ENCODE measurements around the gene ZNF462. TPM values are rescaled to one million over a fixed set of nuclear protein-coding genes. Genes with fewer than 3 reads are reported as not detected.

Gene ZNF462
- total RNA-seq, 1 experiment from 2014 or later: 164 TPM

DNA sequence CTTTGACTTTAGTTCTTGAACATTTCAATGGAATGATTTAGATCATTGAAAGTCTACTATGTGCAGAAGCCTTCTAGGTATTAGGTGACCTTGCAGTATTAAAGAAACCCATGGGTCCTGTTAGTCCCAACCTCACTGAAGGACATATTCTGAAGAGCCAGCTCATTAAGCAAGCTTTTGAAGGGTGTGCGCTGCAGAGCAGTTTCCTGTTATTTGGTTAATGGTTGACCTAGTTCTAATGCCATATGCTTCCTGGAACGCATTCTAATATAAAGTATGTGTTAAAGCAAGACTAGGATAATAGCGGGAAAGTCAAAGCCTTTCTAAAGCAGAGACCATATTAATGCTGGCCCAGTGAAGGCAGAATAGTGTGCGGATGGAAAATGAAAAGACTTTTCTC lies 20.1 kb downstream of the ZNF462 start:
- Histone ChIP-seq H2BK20ac (ENCODE audit: low read depth, low read length, poor library complexity, severe bottlenecking) (no peak overlapping the region), H2BK5ac (ENCODE audit: insufficient read length, low read length) (no peak overlapping the region), H4K5ac (ENCODE audit: insufficient read length, low read depth, low read length) (no peak overlapping the region), H3K27ac (ENCODE audit: insufficient read length, low read depth, low read length) (no peak overlapping the region), H3K18ac (ENCODE audit: insufficient read length, low read depth, low read length) (no peak overlapping the region), H2BK120ac (ENCODE audit: low read depth, low read length, poor library complexity, severe bottlenecking) (no peak overlapping the region), H3T11ph (ENCODE audit: low read length) (no peak overlapping the region), H4K8ac (replicated peaks; ENCODE audit: insufficient read length, low read depth, low read length) (no peak overlapping the region), H2BK12ac (ENCODE audit: insufficient read length, low read depth, low read length) (no peak overlapping the region), H3K4ac (ENCODE audit: low read depth, low read length) (no peak overlapping the region), H3K4me2 (ENCODE audit: insufficient read depth, insufficient read length, low read length) (no peak overlapping the region), H3K27me3 (ENCODE audit: insufficient read depth, low read length) (no peaks in the 10 kb centered on the region), H3K4me1 (ENCODE audit: insufficient read depth, low read length) (peaks cover 32% of the 10 kb centered on the region), H4K20me1 (ENCODE audit: control insufficient read depth, insufficient read depth, insufficient read length) (no peaks in the 10 kb centered on the region), H3K79me2 (ENCODE audit: insufficient read depth, low read length) (peaks cover 76% of the 10 kb centered on the region; the same call in 1 of the 2 replicates), H3K56ac (ENCODE audit: insufficient read length, low read depth, low read length) (no peak overlapping the region), H4K91ac (ENCODE audit: insufficient read length, low read depth, low read length) (no peak overlapping the region), H3K79me1 (ENCODE audit: insufficient read depth, low read depth, low read length, poor library complexity, severe bottlenecking) (peaks cover 2% of the 10 kb centered on the region), H3K23me2 (ENCODE audit: insufficient read length, low read depth, low read length, poor library complexity, severe bottlenecking) (no peaks in the 10 kb centered on the region), H2BK15ac (ENCODE audit: low read depth, low read length) (no peak overlapping the region), H2AK5ac (ENCODE audit: insufficient read length, low read length) (no peak overlapping the region), H3K23ac (ENCODE audit: insufficient read length, low read depth, low read length) (no peak overlapping the region), H2AFZ (ENCODE audit: low read length) (no peak overlapping the region), H3K9me3 (ENCODE audit: control insufficient read depth, low read depth, low read length) (no peaks in the 10 kb centered on the region), H3K14ac (ENCODE audit: insufficient read depth, low read length) (no peak overlapping the region), H3K9ac (ENCODE audit: extremely low read depth, insufficient read length, low read length) (no peak overlapping the region)
- no peak for DNase-seq
- Mint-ChIP-seq H3K4me1 (peaks cover 76 to 86% of the 10 kb centered on the region in 2 experiments), H3K27me3 (ENCODE audit: low read depth) (no peaks in the 10 kb centered on the region), H3K4me3 (no peak overlapping the region), H3K36me3 (ENCODE audit: insufficient read depth in 1 of 3, low read depth in 3 of 3) (peaks cover 29 to 33% (median 31%) of the 10 kb centered on the region in 3 experiments; a peak in 6 of 7 replicates), H3K27ac (no peak overlapping the region), H3K9me3 (no peaks in the 10 kb centered on the region)
- TF ChIP-seq, protein P1, sequence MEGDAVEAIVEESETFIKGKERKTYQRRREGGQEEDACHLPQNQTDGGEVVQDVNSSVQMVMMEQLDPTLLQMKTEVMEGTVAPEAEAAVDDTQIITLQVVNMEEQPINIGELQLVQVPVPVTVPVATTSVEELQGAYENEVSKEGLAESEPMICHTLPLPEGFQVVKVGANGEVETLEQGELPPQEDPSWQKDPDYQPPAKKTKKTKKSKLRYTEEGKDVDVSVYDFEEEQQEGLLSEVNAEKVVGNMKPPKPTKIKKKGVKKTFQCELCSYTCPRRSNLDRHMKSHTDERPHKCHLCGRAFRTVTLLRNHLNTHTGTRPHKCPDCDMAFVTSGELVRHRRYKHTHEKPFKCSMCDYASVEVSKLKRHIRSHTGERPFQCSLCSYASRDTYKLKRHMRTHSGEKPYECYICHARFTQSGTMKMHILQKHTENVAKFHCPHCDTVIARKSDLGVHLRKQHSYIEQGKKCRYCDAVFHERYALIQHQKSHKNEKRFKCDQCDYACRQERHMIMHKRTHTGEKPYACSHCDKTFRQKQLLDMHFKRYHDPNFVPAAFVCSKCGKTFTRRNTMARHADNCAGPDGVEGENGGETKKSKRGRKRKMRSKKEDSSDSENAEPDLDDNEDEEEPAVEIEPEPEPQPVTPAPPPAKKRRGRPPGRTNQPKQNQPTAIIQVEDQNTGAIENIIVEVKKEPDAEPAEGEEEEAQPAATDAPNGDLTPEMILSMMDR (conservative IDR thresholded peaks at IDR 0.05): no peak
- WGBS (ENCODE audit: extremely low coverage, insufficient read length, low lambda C conversion rate): no CpG with 5 or more reads among the region's 4 CpGs
